ENCODE measurements around the gene SERPINA1.

GRCh38 chr14:94330432-94330831 lies 58.0 kb downstream of the SERPINA1 start:
- TF ChIP-seq, protein P1, sequence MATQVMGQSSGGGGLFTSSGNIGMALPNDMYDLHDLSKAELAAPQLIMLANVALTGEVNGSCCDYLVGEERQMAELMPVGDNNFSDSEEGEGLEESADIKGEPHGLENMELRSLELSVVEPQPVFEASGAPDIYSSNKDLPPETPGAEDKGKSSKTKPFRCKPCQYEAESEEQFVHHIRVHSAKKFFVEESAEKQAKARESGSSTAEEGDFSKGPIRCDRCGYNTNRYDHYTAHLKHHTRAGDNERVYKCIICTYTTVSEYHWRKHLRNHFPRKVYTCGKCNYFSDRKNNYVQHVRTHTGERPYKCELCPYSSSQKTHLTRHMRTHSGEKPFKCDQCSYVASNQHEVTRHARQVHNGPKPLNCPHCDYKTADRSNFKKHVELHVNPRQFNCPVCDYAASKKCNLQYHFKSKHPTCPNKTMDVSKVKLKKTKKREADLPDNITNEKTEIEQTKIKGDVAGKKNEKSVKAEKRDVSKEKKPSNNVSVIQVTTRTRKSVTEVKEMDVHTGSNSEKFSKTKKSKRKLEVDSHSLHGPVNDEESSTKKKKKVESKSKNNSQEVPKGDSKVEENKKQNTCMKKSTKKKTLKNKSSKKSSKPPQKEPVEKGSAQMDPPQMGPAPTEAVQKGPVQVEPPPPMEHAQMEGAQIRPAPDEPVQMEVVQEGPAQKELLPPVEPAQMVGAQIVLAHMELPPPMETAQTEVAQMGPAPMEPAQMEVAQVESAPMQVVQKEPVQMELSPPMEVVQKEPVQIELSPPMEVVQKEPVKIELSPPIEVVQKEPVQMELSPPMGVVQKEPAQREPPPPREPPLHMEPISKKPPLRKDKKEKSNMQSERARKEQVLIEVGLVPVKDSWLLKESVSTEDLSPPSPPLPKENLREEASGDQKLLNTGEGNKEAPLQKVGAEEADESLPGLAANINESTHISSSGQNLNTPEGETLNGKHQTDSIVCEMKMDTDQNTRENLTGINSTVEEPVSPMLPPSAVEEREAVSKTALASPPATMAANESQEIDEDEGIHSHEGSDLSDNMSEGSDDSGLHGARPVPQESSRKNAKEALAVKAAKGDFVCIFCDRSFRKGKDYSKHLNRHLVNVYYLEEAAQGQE (IDR thresholded peaks at IDR 0.05; ENCODE audit: insufficient read depth in 1 of 2, low read depth in 2 of 2, low read length in 2 of 2) = no peak
- TF ChIP-seq POLR2AphosphoS5 (IDR thresholded peaks at IDR 0.05; ENCODE audit: low read depth, low read length) = no peak

All from PFSK-1 (cell line).